ENCODE data around the gene ZAR1L.
"Not testable (repeated sequence)": the region's sequence is repeated elsewhere in the genome, so short reads cannot be mapped to it uniquely, and the experiment has no call there.

The ZAR1L gene, protein sequence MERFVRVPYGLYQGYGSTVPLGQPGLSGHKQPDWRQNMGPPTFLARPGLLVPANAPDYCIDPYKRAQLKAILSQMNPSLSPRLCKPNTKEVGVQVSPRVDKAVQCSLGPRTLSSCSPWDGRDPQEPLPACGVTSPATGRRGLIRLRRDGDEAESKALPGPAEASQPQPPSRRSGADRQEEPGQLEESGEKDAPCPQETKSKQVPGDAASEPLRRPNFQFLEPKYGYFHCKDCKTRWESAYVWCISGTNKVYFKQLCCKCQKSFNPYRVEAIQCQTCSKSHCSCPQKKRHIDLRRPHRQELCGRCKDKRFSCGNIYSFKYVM

GRCh38 chr13:32315238-32316027 is at the start of gene ZAR1L, which contains the start of gene BRCA2:
Gene ZAR1L, minus strand, starts transcription at chr13:32315363. Its CDS starts 3,438 bp downstream, at chr13:32311925.
Gene BRCA2, plus strand, starts transcription at chr13:32315508. Its CDS starts 953 bp downstream, at chr13:32316461.
- no peaks in the 10 kb centered on the region for H3K9me3 ChIP-seq (ENCODE audit: low read length)
- no peaks in the 10 kb centered on the region for H3K27me3 ChIP-seq (ENCODE audit: insufficient read depth, low read length)
- peak within 1 kb of the TSS; percentile 83 for H2AFZ ChIP-seq (ENCODE audit: low read depth, low read length)
- peaks cover 5% of the 10 kb centered on the region for H3K4me1 ChIP-seq (ENCODE audit: insufficient read depth, low read length)
- peaks cover 10% of the 10 kb centered on the region for H3K36me3 ChIP-seq (ENCODE audit: insufficient read depth, low read length)
- H3K4me3 ChIP-seq (ENCODE audit: low read length): peak within 1 kb of the TSS; percentile 65

DNA sequence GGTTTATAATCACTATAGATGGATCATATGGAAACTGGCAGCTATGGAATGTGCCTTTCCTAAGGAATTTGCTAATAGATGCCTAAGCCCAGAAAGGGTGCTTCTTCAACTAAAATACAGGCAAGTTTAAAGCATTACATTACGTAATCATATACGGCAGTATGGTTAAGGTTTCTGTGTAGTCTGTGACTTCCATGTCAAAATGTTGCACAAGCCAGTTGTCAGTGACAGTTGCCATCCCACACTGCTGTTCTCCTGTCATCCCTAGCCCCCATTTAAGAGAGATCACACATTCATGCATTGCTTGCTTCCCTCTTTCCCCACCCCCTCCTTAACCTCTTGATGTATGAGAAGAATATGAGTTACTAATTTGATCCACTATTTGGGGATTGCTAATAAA is 47.4 kb upstream of the ZAR1L start:
- no peaks in the 10 kb centered on the region for H3K27me3 ChIP-seq (ENCODE audit: insufficient read depth, low read length)
- H3K4me3 ChIP-seq (ENCODE audit: low read length): no peak overlapping the region
- peaks cover 22% of the 10 kb centered on the region for H3K36me3 ChIP-seq (ENCODE audit: insufficient read depth, low read length)
- H2AFZ ChIP-seq (ENCODE audit: low read depth, low read length): no peak overlapping the region
- no peaks in the 10 kb centered on the region for H3K9me3 ChIP-seq (ENCODE audit: low read length)
- no peaks in the 10 kb centered on the region for H3K4me1 ChIP-seq (ENCODE audit: insufficient read depth, low read length)

GRCh38 chr13:32355935-32356334 is 40.8 kb upstream of the ZAR1L start:
- H3K4me3 ChIP-seq (ENCODE audit: low read length); H3K4me1 ChIP-seq (ENCODE audit: insufficient read depth, low read length); H2AFZ ChIP-seq (ENCODE audit: low read depth, low read length); H3K9me3 ChIP-seq (ENCODE audit: low read length); H3K27me3 ChIP-seq (ENCODE audit: insufficient read depth, low read length): not testable (repeated sequence)
- peaks cover 35% of the 10 kb centered on the region for H3K36me3 ChIP-seq (ENCODE audit: insufficient read depth, low read length)

DNA sequence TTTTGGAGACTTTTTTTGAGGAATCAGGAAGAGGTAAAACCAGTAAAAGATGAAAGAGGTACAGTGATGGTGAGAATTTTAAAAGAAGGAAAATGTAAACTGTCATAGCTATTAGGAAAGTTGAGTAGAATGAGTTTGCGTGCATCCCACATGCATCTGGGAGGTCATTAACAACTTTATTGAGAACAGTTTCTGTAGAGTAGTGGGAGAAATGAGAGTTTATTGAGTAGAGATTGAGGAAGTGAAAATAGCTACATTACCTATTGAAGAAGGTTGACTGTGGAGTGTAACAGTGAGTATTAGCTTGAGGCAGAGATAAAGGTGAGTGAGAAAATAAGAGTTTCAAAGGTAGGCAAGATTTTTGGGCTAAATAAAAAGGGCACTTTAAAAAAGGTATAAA is 38.9 kb upstream of the ZAR1L start:
- Histone ChIP-seq H2AFZ (ENCODE audit: low read depth, low read length) (no peak overlapping the region), H3K4me3 (ENCODE audit: low read length) (no peak overlapping the region), H3K27me3 (ENCODE audit: insufficient read depth, low read length) (no peaks in the 10 kb centered on the region), H3K4me1 (ENCODE audit: insufficient read depth, low read length) (no peaks in the 10 kb centered on the region), H3K9me3 (ENCODE audit: low read length) (no peaks in the 10 kb centered on the region), H3K36me3 (ENCODE audit: insufficient read depth, low read length) (peaks cover 46% of the 10 kb centered on the region)

DNA sequence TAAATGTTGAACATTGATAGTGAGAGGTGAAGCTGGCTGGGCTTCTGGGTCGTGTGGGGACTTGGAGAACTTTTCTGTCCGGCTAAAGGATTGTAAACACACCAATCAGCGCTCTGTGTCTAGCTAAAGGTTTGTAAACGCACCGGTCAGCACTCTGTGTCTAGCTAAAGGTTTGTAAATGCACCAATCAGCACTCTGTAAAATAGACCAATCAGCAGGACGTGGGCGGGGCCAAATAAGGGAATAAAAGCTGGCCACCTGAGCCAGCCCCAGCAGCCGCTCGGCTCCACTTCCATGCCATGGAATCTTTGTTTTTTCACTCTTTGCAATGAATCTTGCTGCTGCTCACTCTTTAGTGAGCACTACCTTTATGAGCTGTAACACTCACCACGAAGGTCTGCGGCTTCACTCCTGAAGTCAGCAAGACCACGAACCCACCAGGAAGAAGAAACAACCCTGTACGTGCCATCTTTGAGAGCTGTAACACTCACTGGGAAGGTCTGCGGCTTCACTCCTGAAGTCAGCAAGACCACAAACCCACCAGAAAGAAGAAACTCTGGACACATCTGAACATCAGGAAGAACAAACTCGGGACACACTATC is 35.8 kb upstream of the ZAR1L start:
- H2AFZ ChIP-seq (ENCODE audit: low read depth, low read length); H3K4me1 ChIP-seq (ENCODE audit: insufficient read depth, low read length); H3K4me3 ChIP-seq (ENCODE audit: low read length); H3K27me3 ChIP-seq (ENCODE audit: insufficient read depth, low read length); H3K9me3 ChIP-seq (ENCODE audit: low read length): not testable (repeated sequence)
- peaks cover 49% of the 10 kb centered on the region for H3K36me3 ChIP-seq (ENCODE audit: insufficient read depth, low read length)

DNA sequence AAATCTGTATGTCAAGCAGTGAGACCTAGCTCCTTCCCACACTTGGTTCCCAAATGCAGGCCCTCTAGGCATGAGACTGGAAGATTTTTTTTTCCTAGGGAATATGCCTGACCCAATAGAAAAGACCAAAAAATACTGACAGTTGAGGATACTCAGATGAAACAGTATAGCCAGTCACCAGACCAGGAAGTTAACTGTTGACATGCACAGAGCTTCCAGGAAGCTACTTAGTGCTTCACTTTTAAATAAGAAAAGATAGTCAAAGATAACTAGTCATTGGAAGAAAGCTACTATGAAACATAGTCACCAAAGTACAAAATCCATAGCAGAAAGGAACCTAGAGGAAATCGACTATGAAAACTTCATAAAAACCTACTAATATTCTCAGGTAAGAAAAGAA is 32.5 kb upstream of the ZAR1L start:
- Histone ChIP-seq H2AFZ (ENCODE audit: low read depth, low read length) (no peak overlapping the region), H3K4me3 (ENCODE audit: low read length) (no peak overlapping the region)

DNA sequence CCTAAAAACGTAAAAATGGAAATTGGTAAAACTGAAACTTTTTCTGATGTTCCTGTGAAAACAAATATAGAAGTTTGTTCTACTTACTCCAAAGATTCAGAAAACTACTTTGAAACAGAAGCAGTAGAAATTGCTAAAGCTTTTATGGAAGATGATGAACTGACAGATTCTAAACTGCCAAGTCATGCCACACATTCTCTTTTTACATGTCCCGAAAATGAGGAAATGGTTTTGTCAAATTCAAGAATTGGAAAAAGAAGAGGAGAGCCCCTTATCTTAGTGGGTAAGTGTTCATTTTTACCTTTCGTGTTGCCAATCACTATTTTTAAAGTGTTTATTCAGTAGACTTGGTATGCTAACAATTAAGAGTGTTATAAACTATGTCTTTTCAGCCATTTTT is 25.8 kb upstream of the ZAR1L start:
- H2AFZ ChIP-seq (ENCODE audit: low read depth, low read length): no peak overlapping the region
- no peak overlapping the region for H3K4me3 ChIP-seq (ENCODE audit: low read length)
- H3K36me3 ChIP-seq (ENCODE audit: insufficient read depth, low read length): peaks cover 22% of the 10 kb centered on the region
- H3K27me3 ChIP-seq (ENCODE audit: insufficient read depth, low read length): no peaks in the 10 kb centered on the region
- no peaks in the 10 kb centered on the region for H3K4me1 ChIP-seq (ENCODE audit: insufficient read depth, low read length)
- H3K9me3 ChIP-seq (ENCODE audit: low read length): peaks cover 2% of the 10 kb centered on the region

More for the DNA sequence above, 32.5 kb upstream of the ZAR1L start:
- Histone ChIP-seq H3K9me3 (ENCODE audit: low read length) (no peaks in the 10 kb centered on the region), H3K4me1 (ENCODE audit: insufficient read depth, low read length) (no peaks in the 10 kb centered on the region), H3K36me3 (ENCODE audit: insufficient read depth, low read length) (peaks cover 34% of the 10 kb centered on the region), H3K27me3 (ENCODE audit: insufficient read depth, low read length) (no peaks in the 10 kb centered on the region)

DNA sequence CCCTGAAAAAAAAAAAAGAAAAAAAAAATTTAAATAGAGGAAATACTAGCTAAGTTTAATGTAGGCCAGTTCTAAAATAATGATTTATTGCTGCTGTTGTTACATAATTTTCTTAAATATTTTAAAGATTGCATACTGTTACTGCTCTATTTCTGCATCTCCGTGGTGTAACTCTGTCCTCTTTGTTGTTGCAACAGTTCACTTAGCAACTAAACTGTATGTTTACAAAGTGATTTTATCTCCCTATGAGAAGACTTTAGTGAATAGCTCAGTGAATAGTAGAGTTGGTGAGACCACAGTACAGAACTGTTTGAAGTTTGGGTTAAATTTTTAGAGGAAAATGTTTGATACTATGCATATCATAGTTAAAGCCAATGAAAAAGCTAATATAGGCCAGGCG is 19.5 kb upstream of the ZAR1L start:
- Histone ChIP-seq H3K9me3 (ENCODE audit: low read length) (peaks cover 9% of the 10 kb centered on the region), H3K4me1 (ENCODE audit: insufficient read depth, low read length) (no peaks in the 10 kb centered on the region), H3K27me3 (ENCODE audit: insufficient read depth, low read length) (no peaks in the 10 kb centered on the region), H3K4me3 (ENCODE audit: low read length) (no peak overlapping the region), H2AFZ (ENCODE audit: low read depth, low read length) (no peak overlapping the region), H3K36me3 (ENCODE audit: insufficient read depth, low read length) (peaks cover 60% of the 10 kb centered on the region)

DNA sequence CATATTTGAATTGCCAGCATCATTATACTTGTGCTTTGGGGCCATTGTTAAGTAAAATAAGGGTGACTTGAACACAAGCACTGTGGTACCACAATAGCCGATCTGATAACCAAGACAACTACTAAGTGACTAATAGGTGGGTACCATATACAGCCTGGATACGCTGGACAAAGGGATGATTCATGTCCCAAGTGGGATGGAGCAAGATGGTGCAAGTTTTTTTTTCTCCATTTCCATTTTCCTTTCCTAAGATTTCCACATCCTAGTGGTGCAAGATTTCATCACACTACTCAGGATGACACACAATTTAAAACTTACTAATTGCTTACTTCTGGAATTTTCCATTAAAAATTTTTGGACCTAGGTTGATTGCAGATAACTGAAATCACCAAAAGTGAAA is 15.3 kb upstream of the ZAR1L start:
- H3K4me3 ChIP-seq (ENCODE audit: low read length): no peak overlapping the region
- H3K9me3 ChIP-seq (ENCODE audit: low read length): peaks cover 6% of the 10 kb centered on the region
- H3K4me1 ChIP-seq (ENCODE audit: insufficient read depth, low read length): no peaks in the 10 kb centered on the region
- no peak overlapping the region for H2AFZ ChIP-seq (ENCODE audit: low read depth, low read length)
- H3K27me3 ChIP-seq (ENCODE audit: insufficient read depth, low read length): no peaks in the 10 kb centered on the region
- peaks cover 50% of the 10 kb centered on the region for H3K36me3 ChIP-seq (ENCODE audit: insufficient read depth, low read length)

GRCh38 chr13:32323912-32324311 is 8.7 kb upstream of the ZAR1L start:
- H3K4me1 ChIP-seq (ENCODE audit: insufficient read depth, low read length): no peaks in the 10 kb centered on the region
- H3K27me3 ChIP-seq (ENCODE audit: insufficient read depth, low read length): no peaks in the 10 kb centered on the region
- no peak overlapping the region for H2AFZ ChIP-seq (ENCODE audit: low read depth, low read length)
- H3K9me3 ChIP-seq (ENCODE audit: low read length): peaks cover 4% of the 10 kb centered on the region
- H3K36me3 ChIP-seq (ENCODE audit: insufficient read depth, low read length): peaks cover 34% of the 10 kb centered on the region
- no peak overlapping the region for H3K4me3 ChIP-seq (ENCODE audit: low read length)

- peaks cover 4% of the 10 kb centered on the region for H3K9me3 ChIP-seq (ENCODE audit: low read length)
- no peak overlapping the region for H3K4me3 ChIP-seq (ENCODE audit: low read length)
- H3K27me3 ChIP-seq (ENCODE audit: insufficient read depth, low read length): no peaks in the 10 kb centered on the region
- no peaks in the 10 kb centered on the region for H3K4me1 ChIP-seq (ENCODE audit: insufficient read depth, low read length)
- no peak overlapping the region for H2AFZ ChIP-seq (ENCODE audit: low read depth, low read length)
- H3K36me3 ChIP-seq (ENCODE audit: insufficient read depth, low read length): peaks cover 22% of the 10 kb centered on the region
Measured at GRCh38 chr13:32320528-32320927, 5.4 kb upstream of the ZAR1L start.

- H3K4me1 ChIP-seq (ENCODE audit: insufficient read depth, low read length): peaks cover 5% of the 10 kb centered on the region
- no peaks in the 10 kb centered on the region for H3K27me3 ChIP-seq (ENCODE audit: insufficient read depth, low read length)
- peaks cover 4% of the 10 kb centered on the region for H3K9me3 ChIP-seq (ENCODE audit: low read length)
- no peak overlapping the region for H2AFZ ChIP-seq (ENCODE audit: low read depth, low read length)
- no peak overlapping the region for H3K4me3 ChIP-seq (ENCODE audit: low read length)
- peaks cover 17% of the 10 kb centered on the region for H3K36me3 ChIP-seq (ENCODE audit: insufficient read depth, low read length)
Measured at GRCh38 chr13:32317716-32318465, 2.7 kb upstream of the ZAR1L start.
